Stimulated activated CD4-positive, alpha-beta T cell treated with anti-CD3 and anti-CD28 coated beads, Interleukin-4, amount 100 ng/mL, for 24 hours (primary cell): Measurements from ENCODE around the gene GJA9.
"Not testable (repeated sequence)": the region's sequence is repeated elsewhere in the genome, so short reads cannot be mapped to it uniquely, and the experiment has no call there.

Experiments used
- DNase-seq: peaks from one replicate; pipeline ENCODE4 v3.0.0-alpha.2; 2020

The GJA9 gene

DNA sequence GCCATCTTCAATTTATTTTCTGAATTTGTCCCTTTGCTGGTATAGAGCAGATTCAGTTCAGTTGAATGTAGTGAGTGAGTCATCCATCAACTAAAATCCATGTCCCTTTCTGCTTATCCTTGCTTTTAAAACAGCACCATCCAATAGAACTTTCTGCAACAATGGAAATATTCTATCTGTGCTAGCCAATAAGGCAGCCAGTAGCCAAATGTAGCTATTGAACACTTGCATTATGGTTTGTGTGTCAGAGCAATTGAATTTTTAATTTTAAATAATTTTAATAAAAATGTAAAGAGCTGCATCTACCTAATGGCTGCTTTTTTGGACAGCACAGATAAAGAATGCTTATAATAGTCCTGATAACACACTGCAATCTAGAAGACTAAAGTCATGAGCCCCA, at the start of gene GJA9:
Gene GJA9 (minus strand): TSS at position 101 of the 400 bp plus-strand sequence. CDS start 5,489 bp downstream, outside the sequence.
- no peak for DNase-seq

DNA sequence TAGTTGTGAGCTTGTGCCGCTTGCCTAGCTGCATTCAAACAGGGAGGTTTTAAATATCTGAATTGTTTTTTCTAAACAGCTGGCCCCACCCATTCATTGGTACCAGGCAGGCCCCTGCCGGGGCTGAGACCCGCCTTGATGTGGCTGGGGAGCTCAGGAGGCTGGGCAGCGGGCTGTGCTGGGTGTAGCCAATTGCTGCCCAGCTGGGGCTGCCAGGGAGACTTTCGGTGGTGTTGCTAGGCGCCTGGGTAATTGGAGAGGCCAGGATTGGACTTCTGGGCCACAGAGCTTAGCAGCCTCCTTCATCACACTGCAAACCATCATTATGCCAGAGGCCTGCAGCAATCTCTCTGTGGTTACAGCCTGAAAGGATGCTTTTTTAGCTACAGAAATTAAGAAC, 48.1 kb upstream of the GJA9 start:
- no peak for DNase-seq

DNA sequence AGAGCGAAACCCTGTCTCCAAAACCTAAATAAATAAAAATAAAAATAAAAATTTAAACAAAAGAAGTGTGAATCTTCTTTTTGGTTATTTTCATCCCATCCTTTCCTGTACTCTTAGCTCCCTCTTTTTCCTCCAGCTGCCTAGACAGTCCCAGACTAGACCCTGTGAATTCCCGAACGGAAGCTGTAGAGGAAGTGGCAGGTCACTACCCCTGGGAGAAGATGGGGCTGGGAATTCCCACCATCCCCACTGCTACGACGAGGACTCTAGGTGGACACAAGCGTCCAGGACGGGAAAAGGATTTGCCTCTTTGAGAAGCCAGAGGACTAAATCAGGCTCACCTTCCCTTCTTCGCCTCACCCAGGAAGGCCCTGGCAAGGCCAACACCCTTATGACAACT, 47.7 kb upstream of the GJA9 start:
- DNase-seq = no peak

DNA sequence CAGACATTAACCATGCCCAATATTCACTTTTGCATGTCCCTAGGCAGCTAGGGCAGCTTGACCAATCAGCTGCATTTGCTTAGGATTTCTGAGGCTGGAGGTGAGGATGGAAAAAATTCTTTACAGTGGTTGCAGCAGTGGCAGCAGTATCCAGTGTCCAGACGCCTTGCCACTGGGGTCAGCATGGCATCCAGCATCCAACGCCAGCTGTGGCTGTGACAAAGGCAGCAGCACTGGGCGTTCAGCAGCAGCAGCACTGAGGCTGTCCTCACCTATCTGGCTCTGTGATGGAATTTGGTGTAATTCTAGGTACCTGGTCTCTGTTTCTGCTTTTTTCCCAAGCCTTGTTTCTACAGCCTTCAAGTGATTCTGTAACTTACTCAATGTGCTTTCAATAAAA, 44.7 kb upstream of the GJA9 start:
- DNase-seq = no peak

DNA sequence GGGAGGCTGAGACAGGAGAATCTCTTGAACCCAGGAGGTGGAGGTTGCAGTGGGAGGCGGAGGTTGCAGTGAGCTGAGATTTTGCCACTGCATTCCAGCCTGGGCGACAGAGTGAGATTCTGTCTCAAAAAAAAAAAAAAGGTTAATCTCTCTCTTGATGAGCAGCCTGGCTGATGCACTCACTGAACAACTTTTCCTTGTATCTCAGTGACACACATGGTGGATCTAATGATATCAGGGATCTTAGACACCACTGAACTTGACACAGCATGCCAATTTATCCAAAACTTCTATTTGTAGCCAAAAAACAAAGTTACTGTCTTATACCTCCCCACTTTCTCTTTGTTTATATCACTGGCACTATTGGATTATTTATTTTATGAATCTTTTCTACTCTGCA, 44.0 kb upstream of the GJA9 start:
- DNase-seq = no peak

DNA sequence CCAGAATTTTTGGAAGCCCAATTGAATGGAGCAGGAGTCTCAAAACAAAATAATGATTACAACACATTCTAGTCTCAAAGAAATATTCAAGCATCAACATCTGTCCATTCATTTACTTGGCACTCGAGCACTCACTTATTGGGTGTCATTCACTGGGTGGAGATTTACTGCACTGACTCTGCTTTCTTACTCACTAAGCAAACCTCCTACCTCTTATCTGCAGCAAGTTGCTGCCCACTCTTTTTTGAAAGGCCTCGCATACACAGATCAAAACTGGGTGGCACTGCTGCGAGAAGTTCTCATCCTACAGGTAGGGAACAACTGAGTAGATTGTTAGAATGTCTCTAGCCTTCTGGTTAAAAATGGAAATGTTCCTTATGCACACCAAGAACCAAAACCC, 42.2 kb upstream of the GJA9 start:
- DNase-seq = peak; percentile 10

DNA sequence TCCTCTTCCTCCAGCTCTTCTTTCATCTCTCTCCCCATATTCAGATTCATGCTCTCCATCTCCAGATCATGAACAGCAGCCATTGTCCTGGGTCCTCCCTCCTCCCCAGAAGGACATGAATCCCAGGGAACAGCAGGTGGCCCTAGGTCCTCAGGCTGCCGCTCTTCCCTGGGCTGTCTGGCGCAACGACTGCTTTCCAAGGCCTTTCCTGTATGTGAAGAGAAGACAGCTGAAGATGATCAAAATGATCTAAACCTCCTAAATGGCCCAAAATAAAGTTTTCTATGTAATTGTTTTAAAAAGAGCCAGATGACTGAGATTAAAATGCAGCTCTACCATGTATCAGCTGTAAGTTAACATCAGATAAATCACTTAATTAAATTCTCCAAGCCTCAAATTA, 37.7 kb upstream of the GJA9 start:
- no peak for DNase-seq

DNA sequence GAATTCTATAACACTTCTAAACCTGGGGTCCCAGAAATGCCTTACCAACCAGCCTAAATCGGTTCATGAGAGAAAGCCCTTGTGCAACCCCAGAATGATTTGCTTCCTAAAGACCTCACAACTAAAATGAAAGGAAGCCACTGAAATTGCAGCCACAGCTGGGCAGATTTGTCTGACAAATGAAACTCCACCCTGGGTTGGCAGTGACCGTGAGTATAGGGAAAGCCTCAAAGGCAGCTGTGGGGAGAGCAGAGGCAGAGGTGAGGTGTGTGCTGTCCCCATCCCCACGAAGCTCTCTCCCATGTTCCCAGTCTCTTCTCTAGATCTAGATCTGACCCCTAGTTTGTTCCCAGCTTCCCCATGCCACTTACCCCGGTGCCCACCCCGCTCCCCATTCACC, 37.2 kb upstream of the GJA9 start:
- DNase-seq = no peak

DNA sequence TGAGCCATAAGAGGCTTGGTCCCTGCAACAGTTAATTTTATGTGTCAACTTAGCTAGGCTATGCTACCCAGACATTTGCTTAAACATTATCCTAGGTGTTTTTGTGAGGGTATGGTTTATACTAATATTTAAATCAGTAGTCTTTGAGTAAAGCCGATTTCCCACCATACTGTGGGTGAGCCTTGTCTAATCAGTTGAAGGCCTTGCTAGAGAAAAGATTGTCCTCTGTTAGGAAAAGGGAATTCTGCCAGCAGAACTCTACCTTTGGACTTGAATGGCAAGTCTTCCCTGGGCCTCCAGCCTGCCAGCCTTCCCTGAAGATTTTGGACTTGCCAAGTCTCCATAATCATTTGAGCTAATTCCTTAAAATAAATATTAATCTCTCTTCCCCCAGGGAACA, 36.4 kb upstream of the GJA9 start:
- DNase-seq = no peak

DNA sequence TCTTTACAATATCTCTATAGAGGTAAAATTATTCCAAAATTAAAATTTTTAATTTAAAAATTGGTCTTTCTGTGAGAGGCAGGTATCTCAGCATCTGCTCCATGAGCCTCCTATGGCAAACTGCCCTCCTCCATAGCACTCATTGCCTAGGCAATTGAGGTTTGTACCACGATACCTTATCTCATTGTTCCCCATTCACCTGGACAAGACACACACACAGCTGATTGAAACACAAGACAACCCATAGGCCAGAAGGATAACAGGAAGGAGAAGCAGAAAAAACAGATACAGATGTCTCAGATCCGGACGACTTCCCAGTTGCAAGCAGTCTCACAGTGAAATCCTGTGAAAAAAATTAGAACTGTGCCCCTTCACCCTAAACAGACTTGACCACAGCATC, 36.0 kb upstream of the GJA9 start:
- no peak for DNase-seq

DNA sequence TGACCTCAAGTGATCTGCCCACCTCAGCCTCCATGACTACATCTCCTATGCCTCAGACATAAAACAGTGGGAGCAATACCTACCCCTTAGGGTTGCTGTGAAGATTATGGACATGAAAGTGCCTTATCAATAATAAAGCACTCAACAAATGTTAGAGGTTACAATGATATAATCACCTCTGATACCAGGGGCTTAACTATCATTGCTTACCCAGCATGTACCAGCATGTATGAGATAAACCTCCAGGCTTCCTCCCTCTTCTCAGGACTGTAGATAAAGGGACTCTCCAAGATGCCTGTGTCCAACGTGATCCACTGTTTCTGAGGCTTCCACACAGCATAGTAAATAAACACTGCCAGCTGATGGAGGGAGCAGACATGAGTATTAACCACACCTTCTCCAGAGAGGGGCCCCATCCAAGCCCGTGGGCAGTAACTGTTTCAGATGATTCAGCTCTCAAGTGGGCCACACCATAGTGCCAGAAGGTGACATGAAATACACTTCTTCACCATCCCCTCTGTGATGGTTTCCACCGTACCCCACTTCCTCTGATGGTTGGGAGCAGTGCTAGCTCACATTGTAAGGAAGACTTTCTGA, 34.1 kb upstream of the GJA9 start:
- peak; percentile 24 for DNase-seq

DNA sequence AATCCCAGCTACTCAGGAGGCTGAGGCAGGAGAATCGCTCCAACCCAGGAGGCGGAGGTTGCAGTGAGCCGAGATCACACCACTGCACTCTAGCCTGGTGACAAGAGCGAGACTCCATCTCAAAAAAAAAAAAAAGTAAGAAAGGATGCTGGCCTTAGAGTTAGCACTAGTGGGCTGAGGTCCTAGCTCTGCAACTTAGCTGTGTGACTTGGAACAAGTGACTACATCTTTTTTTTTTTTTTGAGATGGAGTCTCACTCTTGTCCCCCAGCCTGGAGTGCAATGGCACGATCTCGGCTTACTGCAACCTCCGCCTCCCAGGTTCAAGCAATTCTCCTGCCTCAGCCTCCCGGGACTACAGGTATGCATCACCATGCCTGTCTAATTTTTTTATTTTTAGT, 33.5 kb upstream of the GJA9 start:
- DNase-seq = not testable (repeated sequence)

DNA sequence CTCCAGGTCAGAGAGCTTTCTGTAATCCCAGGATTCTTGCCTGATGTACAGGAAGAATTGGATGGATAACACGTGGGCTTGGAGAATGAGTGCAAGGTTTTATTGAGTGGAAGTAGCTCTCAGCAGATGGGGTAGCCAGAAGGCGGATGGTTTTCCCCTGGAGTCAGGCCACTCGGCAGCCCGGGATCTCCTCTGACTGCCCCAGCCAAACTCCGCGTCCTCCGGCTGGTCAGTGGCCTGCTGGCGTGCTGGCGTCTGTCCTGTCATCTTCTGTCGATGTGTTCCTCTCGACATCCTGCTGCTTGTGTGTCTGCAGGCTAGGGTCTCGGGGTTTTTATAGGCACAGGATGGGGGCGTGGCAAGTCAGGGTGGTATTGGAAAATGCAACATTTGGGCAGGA, 27.4 kb upstream of the GJA9 start:
- DNase-seq = no peak

DNA sequence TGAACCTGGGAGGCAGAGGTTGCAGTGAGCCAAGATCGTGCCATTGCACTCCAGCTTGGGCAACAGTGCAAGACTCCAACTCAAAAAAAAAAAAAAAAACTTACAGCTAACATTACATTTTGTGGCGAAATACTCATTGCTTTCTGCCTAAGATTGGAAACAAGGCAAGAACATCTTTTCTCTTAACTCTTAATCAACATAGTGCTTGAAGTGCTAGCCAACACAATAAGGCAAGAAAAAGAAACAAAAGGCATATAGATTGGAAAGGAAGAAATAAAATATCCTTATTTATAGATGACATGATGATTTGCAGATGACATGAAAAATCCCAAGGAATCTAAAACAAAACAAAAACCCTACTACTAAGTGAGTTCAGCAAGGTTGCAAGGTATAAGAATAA, 24.6 kb upstream of the GJA9 start:
- DNase-seq = no peak

DNA sequence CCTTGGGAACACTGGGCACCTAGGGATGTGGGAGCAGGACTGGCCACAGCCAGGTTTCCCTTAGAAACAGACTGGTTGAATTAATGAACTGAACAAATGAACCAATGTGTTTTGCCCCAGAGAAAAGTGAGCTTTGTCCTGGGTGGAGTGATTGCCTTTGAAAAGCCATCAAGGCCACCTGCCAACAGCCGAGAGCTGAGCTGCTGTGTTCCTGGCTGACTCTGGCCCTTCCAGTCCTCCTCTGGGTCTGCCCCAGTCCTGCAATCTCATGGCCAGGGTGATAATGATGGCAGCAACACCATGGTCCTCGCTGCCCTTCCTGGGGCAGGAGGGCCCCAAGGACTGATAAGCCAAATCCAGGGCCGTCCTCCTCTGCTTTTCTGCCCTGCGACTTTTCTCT, 18.2 kb upstream of the GJA9 start:
- no peak for DNase-seq

DNA sequence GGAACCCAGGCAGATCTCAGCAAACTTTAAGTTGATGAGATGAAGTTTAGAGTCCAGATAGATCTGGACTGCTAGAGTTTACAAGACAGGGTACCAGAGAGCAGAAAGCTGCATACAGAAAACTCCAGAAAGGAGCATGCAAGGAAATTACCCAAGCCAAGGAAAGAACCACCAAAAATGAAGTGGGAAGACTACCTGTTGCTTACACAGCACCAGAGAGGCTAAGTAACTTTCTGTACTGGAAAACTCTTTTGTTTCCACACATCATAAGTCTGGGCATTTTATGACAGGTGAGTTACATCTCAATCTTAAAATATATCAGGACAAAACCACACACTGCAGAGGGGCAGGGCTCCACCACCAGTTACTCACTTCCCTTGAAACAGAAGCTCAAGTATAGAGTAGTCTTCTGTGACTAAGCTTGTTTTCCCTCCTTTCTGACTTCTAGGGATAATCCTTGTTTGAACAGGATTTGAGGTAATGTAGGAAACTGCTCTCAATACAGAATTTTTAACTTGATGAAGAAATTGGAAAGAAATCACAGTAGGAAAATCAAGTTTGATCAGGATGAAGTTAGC, 17.4 kb upstream of the GJA9 start:
- DNase-seq = no peak

DNA sequence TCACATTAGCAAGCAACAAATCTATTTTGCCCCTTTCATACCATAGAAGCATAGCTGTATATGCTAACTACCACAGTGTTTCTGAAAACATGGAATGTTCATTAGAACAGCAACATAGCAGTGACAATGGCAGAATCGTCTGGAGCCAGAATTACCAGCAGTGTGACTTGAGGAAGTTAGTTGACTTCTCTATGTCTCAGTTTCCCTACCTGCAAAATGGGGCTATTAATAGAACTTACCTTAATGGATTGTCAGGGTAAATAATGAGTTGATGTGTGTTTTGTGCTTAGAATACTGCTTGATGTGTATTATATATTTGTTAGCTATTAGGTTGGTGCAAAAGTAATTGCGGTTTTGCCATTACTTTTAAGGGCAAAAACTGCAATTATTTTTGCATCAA, 14.8 kb upstream of the GJA9 start:
- DNase-seq = no peak

DNA sequence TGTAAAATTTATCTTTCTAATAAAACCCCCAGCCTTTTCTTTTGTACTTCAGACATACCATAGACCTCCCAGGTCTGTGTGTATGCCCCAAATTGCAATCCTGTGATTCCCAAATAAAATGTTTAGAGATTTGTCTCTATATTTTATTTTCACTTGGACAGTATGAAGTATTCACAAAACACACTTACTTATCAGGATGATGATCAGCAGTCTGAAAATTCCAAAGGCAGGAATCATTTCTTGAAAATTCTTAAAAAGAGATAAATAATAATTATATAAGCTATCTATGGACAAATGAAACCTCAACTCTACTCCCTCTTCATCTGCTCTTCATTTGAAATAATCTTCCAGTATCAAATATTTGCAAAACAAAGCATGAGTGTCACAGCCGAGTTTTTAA, 11.6 kb upstream of the GJA9 start:
- DNase-seq = no peak

DNA sequence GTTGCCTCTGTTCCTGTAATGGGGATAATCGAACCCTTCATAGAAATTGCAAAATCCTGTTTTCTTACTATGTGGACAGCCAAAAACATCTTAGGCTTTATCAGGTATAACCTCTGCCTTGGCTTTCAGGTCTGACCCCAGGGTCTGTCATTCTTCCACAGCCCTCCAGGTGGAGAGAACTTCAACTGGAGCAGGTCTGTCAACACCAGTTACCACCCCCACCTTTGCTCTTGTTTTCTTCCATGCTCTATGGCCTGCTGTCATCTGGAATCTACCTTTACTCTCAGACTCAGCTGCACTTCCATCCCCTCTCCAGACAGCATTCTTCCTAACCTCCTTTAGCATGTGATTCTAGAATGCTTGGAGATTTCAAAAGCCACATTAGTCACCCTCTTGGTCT, 10.4 kb upstream of the GJA9 start:
- DNase-seq = no peak

DNA sequence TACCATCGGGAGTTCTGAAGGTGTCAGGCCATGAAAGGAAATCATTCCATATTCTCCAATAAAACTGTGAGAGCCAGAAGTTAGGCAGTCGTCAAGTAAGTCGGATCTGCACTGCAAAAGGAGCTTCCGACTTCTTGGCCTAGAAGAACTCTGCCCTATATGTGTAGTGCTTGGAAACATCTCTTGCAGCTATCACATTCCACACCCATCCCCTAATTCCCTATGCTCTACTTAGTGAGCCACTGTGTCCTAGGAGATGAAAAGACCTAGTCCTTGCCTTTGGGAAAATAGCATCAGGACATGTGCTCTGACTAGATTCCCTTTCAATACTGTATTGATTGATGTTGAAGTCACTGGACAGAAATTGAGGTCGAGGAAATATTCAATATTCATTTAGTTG, 8.2 kb upstream of the GJA9 start:
- no peak for DNase-seq

DNA sequence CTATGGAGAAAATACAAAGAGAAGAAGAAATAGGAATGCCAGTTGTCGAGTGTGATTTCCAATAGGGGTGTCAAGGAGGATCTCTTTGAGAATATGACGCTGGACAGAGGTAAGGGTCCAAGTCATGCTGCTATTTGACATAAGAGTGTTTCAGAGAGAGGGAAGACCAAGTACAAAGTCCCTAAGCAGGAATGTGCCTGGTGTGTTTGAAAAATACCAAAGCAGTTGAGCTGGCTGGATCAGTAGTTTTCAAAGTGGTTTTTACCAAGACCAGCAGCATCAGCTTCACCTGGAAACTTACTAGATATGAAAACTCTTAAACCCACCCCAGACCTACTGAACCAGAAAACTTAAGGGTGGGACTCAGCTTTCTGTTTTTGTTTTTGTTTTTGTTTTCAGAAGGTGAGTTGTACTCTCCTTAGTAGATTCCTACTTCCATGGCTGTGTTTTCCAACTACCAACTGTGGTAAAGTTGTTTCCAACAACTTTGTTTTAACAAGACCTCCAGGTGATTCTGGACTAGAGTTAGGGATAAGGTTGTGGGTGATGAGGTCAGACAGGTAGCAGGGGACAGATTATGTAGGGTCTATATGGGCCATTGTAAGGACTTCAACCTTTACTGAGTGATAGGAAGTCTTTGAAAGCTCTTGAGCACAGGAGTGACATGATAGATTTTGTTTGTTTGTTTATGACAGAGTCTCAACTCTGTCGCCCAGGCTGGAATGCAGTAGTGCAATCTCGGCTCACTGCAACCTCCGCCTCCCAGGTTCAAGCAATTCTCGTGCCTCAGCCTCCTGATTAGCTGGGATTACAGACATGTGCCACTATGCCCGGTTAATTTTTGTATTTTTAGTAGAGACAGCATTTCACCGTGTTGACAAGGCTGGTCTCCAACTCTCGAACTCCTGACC, 7.3 kb upstream of the GJA9 start:
- DNase-seq = no peak

DNA sequence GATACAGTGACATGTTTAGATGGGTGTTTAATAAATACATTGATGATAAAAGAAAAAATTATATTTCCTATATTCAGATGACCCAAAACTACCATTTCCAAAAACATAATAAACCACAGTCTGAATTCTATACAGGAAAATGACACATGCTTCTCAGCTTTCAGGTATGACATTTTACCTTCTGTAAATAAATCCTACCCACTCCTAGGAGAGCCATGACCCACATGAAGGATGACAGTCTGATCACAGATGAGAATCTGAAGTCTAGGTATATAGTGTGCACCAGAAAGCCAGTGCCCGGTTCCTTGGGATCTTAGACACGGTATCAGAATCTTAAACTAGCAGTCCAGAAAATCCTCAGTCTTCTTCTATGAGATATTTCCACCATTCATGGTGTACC, 3.7 kb upstream of the GJA9 start:
- DNase-seq = no peak

DNA sequence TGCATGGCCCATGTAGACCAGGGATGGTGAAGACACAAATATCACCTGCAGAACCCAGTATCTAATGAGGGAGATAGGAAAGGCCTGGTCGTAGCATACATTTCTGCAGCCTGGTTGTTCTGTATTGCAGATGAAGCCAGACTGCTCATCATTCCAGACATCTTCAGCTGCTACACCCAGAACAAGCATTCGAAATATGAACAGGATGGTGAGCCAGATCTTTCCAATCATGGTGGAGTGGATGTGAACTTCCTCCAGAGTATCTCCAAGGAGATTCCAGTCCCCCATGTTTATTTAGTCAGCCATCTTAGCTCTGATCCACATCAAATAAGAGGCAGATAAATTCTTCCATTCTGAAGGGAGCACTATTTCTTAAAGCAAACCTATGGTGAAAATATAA, 5.6 kb downstream of the GJA9 start:
- DNase-seq = no peak
